Naive B cell (primary cell): ENCODE measurements around the gene NTN1. TPM values are rescaled to one million over a fixed set of nuclear protein-coding genes. Genes with fewer than 3 reads are reported as not detected.
A peak's percentile ranks its signal among the peaks of the same experiment; 100 is the strongest.

Experiments used
- ATAC-seq, 2 donors: fragments of 150-1000 bp; cut with Tn5 transposase; 2 replicates each; pipeline ENCODE4 v1.10.0; 2021; ENCODE audit warnings: low read depth in 2 of 2, mild to moderate bottlenecking in 2 of 2, moderate library complexity in 2 of 2
- DNase-seq: peaks from one replicate; pipeline ENCODE4 v3.0.0; 2022
- H3K27ac Mint-ChIP-seq, 6 donors: one replicate each; pipeline ENCODE4 v1.8.0; 2020 to 2022; ENCODE audit warnings: mild to moderate bottlenecking in 6 of 6, mixed read lengths in 6 of 6, moderate library complexity in 5 of 6, inconsistent platforms in 2 of 6
- H3K27me3 Mint-ChIP-seq, 3 donors: one replicate each; pipeline ENCODE4 v1.8.0; 2021 to 2022; ENCODE audit warnings: mixed read lengths in 3 of 3, mild to moderate bottlenecking in 1 of 3
- H3K36me3 Mint-ChIP-seq, 2 donors: one replicate each; pipeline ENCODE4 v1.8.0; 2020 to 2022; ENCODE audit warnings: mixed read lengths in 2 of 2, inconsistent platforms in 1 of 2, mild to moderate bottlenecking in 1 of 2
- H3K4me1 Mint-ChIP-seq, 3 donors: one replicate each; pipeline ENCODE4 v1.8.0; 2020 to 2022; ENCODE audit warnings: mixed read lengths in 3 of 3, inconsistent platforms in 1 of 3, mild to moderate bottlenecking in 1 of 3, moderate library complexity in 1 of 3
- H3K4me3 Mint-ChIP-seq, 8 donors: one replicate each; pipeline ENCODE4 v1.8.0; 2020 to 2022; ENCODE audit warnings: mild to moderate bottlenecking in 8 of 8, mixed read lengths in 8 of 8, moderate library complexity in 8 of 8, inconsistent platforms in 2 of 8
- H3K9me3 Mint-ChIP-seq, 7 donors: one replicate each; pipeline ENCODE4 v1.8.0; 2020 to 2022; ENCODE audit warnings: mixed read lengths in 7 of 7, mild to moderate bottlenecking in 5 of 7, inconsistent platforms in 2 of 7, moderate library complexity in 1 of 7
- polyA plus RNA-seq, 6 donors: library from polyadenylated mRNA; unstranded; fragments of 300-500 nt; fragmentation: Illumina TruSeq; gene quantifications; one replicate each; pipeline ENCODE4 v1.2.3, GENCODE V29; 2021; ENCODE audit warnings: low read depth in 6 of 6

The NTN1 gene
- polyA plus RNA-seq, 6 donors from 2014 or later, result 0.04 to 0.09 (median 0.06) TPM; not detected in 1

GRCh38 chr17:9158544-9159452, 137.5 kb downstream of the NTN1 start:
- Mint-ChIP-seq H3K36me3 (no peaks in the 10 kb centered on the region), H3K27ac (no peak overlapping the region), H3K4me3 (no peak overlapping the region), H3K9me3 (peaks cover 0 to 8% (median 6%) of the 10 kb centered on the region in 7 donors), H3K27me3 (peaks cover 0 to 14% (median 8%) of the 10 kb centered on the region in 3 donors), H3K4me1 (no peaks in the 10 kb centered on the region)
- ATAC-seq (no peak), DNase-seq (no peak)

GRCh38 chr17:9162275-9162985, 141.1 kb downstream of the NTN1 start:
- peaks cover 0 to 8% (median 6%) of the 10 kb centered on the region in 7 donors for H3K9me3 Mint-ChIP-seq
- H3K4me3 Mint-ChIP-seq, result no peak overlapping the region
- no peak overlapping the region for H3K27ac Mint-ChIP-seq
- ATAC-seq (no peak), DNase-seq (no peak)
- H3K4me1 Mint-ChIP-seq, result no peaks in the 10 kb centered on the region
- no peaks in the 10 kb centered on the region for H3K36me3 Mint-ChIP-seq
- peaks cover 0 to 14% (median 8%) of the 10 kb centered on the region in 3 donors for H3K27me3 Mint-ChIP-seq

- ATAC-seq (no peak), DNase-seq (no peak)
- Mint-ChIP-seq H3K36me3 (peaks cover 0 to 4% of the 10 kb centered on the region in 2 donors), H3K4me3 (no peak overlapping the region), H3K27me3 (peaks cover 0 to 28% (median 19%) of the 10 kb centered on the region in 3 donors), H3K27ac (no peak overlapping the region), H3K9me3 (peaks cover 0 to 6% (median 1%) of the 10 kb centered on the region in 7 donors), H3K4me1 (no peaks in the 10 kb centered on the region)
Observed at GRCh38 chr17:9166788-9167187, 145.5 kb downstream of the NTN1 start.

DNA sequence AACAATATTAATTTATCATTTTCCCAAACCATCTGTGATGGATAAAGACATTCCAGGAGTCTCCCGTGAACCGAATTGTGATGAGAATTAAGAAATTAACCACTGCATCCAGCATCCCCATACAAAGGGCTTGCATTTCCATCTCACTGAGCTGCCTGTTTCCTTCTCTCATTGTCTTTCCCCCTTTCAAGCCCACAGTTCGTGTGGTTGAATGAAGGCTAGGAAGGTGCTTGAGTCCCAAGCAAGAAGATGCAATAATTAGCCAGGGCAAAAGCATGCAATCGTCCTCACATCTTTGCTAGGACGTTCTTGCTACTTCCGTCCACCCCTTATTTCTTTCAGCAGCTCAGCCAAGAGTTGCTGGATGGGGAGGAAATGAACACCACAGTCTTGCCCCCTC, 146.1 kb downstream of the NTN1 start:
- DNase-seq (no peak), ATAC-seq (no peak)
- Mint-ChIP-seq H3K27me3 (peaks cover 0 to 24% (median 16%) of the 10 kb centered on the region in 3 donors), H3K4me3 (no peak overlapping the region), H3K9me3 (peaks cover 0 to 6% (median 0%) of the 10 kb centered on the region in 7 donors), H3K27ac (no peak overlapping the region), H3K4me1 (no peaks in the 10 kb centered on the region), H3K36me3 (peaks cover 0 to 4% of the 10 kb centered on the region in 2 donors)

DNA sequence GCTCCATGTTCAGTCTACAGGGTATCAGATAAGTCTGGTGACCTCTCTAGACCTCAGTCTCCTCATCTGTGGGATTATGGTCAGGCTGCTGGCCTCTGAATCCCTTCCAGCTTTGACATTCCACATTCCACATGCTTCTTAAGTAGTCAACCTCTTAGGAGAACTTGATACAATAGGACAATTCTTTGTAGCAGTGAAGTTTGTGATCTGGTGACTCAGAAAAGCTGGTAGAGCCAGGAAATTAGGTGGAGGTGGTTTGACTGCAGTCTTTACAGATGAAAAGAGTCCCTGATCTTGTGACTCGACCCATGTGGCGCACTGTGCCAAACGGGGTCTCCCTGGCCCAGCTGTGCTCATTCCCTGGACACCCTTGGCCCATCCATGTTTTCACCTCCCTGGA, 147.8 kb downstream of the NTN1 start:
- ATAC-seq (no peak), DNase-seq (no peak)
- H3K4me1 Mint-ChIP-seq, result no peaks in the 10 kb centered on the region
- peaks cover 0 to 4% of the 10 kb centered on the region in 2 donors for H3K36me3 Mint-ChIP-seq
- H3K27me3 Mint-ChIP-seq, result peaks cover 0 to 16% (median 14%) of the 10 kb centered on the region in 3 donors
- H3K4me3 Mint-ChIP-seq, result no peak overlapping the region
- no peak overlapping the region for H3K27ac Mint-ChIP-seq
- H3K9me3 Mint-ChIP-seq, result peaks cover 0 to 9% (median 0%) of the 10 kb centered on the region in 7 donors

DNA sequence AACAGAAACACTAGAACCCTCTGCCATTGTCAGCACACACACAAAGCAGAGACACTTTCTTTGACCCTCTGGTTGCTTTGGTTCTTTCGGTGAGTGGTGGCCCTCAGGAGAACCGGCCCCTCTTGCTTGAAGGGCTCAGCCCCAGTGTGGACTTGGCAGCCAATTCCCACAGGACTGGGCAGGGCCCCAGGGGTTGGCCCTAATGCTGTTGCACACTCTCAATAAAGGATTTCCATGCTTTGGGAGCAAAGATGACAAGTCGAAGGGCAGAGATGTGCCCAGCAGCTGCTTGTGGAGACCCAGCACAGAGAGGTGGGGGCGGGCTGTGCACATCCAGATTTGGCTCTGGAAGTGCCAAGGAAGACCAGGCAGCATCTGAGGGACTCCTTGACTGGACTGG, 149.0 kb downstream of the NTN1 start:
- Mint-ChIP-seq H3K4me3 (no peak overlapping the region), H3K36me3 (peaks cover 0 to 4% of the 10 kb centered on the region in 2 donors), H3K27me3 (peaks cover 0 to 16% (median 14%) of the 10 kb centered on the region in 3 donors), H3K9me3 (peaks cover 0 to 17% (median 3%) of the 10 kb centered on the region in 7 donors), H3K4me1 (no peaks in the 10 kb centered on the region), H3K27ac (peak overlapping the region in 1 of 6 donors; percentile 62)
- DNase-seq, result no peak
- no peak for ATAC-seq

DNA sequence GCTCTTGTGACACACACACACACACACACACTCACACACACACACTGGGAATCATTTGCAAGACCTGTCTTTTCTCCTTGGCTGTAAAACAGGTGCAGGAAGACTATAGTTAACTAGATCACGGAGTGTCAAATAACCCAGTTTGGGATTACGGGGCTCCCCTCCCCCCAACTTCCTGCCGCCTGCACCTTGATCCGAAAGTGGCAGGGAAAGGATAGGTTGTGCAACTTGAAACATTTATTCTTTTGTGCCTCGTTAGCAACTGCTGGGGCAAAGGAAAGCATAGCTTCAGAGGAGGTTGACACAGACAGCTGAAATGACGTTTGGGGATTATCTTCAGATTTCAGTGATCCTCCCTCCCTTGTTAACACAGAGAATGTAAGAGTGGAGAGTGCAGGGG, 149.5 kb downstream of the NTN1 start:
- ATAC-seq, result no peak
- no peaks in the 10 kb centered on the region for H3K4me1 Mint-ChIP-seq
- no peak overlapping the region for H3K4me3 Mint-ChIP-seq
- peaks cover 0 to 16% (median 14%) of the 10 kb centered on the region in 3 donors for H3K27me3 Mint-ChIP-seq
- H3K36me3 Mint-ChIP-seq, result peaks cover 0 to 4% of the 10 kb centered on the region in 2 donors
- H3K9me3 Mint-ChIP-seq, result peaks cover 0 to 17% (median 3%) of the 10 kb centered on the region in 7 donors
- no peak for DNase-seq
- H3K27ac Mint-ChIP-seq, result peak overlapping the region in 1 of 6 donors; percentile 42

- Mint-ChIP-seq H3K9me3 (peaks cover 0 to 17% (median 3%) of the 10 kb centered on the region in 7 donors), H3K4me3 (no peak overlapping the region), H3K4me1 (no peaks in the 10 kb centered on the region), H3K27ac (no peak overlapping the region), H3K27me3 (peaks cover 0 to 12% (median 8%) of the 10 kb centered on the region in 3 donors), H3K36me3 (peaks cover 0 to 4% of the 10 kb centered on the region in 2 donors)
- DNase-seq (no peak), ATAC-seq (no peak)
Observed at GRCh38 chr17:9173386-9173983, 152.2 kb downstream of the NTN1 start.

- DNase-seq (no peak), ATAC-seq (no peak)
- Mint-ChIP-seq H3K27me3 (peaks cover 0 to 8% (median 7%) of the 10 kb centered on the region in 3 donors), H3K4me1 (no peaks in the 10 kb centered on the region), H3K4me3 (no peak overlapping the region), H3K9me3 (peaks cover 0 to 17% (median 3%) of the 10 kb centered on the region in 7 donors), H3K36me3 (peaks cover 0 to 4% of the 10 kb centered on the region in 2 donors), H3K27ac (no peak overlapping the region)
Observed at GRCh38 chr17:9174312-9174711, 153.0 kb downstream of the NTN1 start.

- H3K4me3 Mint-ChIP-seq, result no peak overlapping the region
Observed at GRCh38 chr17:9174779-9175574, 153.7 kb downstream of the NTN1 start.

GRCh38 chr17:9175700-9176467, 154.6 kb downstream of the NTN1 start:
- ATAC-seq (no peak), DNase-seq (no peak)
- H3K9me3 Mint-ChIP-seq, result peaks cover 0 to 17% (median 3%) of the 10 kb centered on the region in 7 donors
- peaks cover 0 to 4% of the 10 kb centered on the region in 2 donors for H3K36me3 Mint-ChIP-seq
- H3K4me3 Mint-ChIP-seq, result no peak overlapping the region
- H3K27ac Mint-ChIP-seq, result no peak overlapping the region
- H3K4me1 Mint-ChIP-seq, result no peaks in the 10 kb centered on the region
- peaks cover 0 to 8% (median 0%) of the 10 kb centered on the region in 3 donors for H3K27me3 Mint-ChIP-seq

More at GRCh38 chr17:9174779-9175574, 153.7 kb downstream of the NTN1 start:
- ATAC-seq, result no peak
- H3K27me3 Mint-ChIP-seq, result peaks cover 0 to 8% (median 3%) of the 10 kb centered on the region in 3 donors
- H3K36me3 Mint-ChIP-seq, result peaks cover 0 to 4% of the 10 kb centered on the region in 2 donors
- H3K9me3 Mint-ChIP-seq, result peaks cover 0 to 17% (median 3%) of the 10 kb centered on the region in 7 donors
- no peaks in the 10 kb centered on the region for H3K4me1 Mint-ChIP-seq
- H3K27ac Mint-ChIP-seq, result no peak overlapping the region
- DNase-seq, result no peak

- Mint-ChIP-seq H3K4me1 (peaks cover 0 to 6% (median 0%) of the 10 kb centered on the region in 3 donors), H3K9me3 (peaks cover 0 to 11% (median 3%) of the 10 kb centered on the region in 7 donors), H3K27ac (no peak overlapping the region), H3K4me3 (no peak overlapping the region), H3K27me3 (no peaks in the 10 kb centered on the region), H3K36me3 (no peaks in the 10 kb centered on the region)
- no peak for ATAC-seq
- no peak for DNase-seq
Observed at GRCh38 chr17:9177212-9177611, 155.9 kb downstream of the NTN1 start.
